HG03175 (cell line): ENCODE data around the gene ARHGAP12.
"Not testable (repeated sequence)": the region's sequence is repeated elsewhere in the genome, so short reads cannot be mapped to it uniquely, and the experiment has no call there.

Source experiments
- ATAC-seq: cut with Tn5 transposase; IDR thresholded peaks from one replicate; pipeline ENCODE4 v1.9.1; 2021; ENCODE audit warnings: mild to moderate bottlenecking, moderate library complexity; ENCODE audit not compliant: unreplicated experiment

The ARHGAP12 gene

GRCh38 chr10:31773749-31774298, 154.8 kb downstream of the ARHGAP12 start:
- no peak for ATAC-seq

GRCh38 chr10:31771331-31771831, 157.2 kb downstream of the ARHGAP12 start:
- no peak for ATAC-seq

GRCh38 chr10:31770307-31770902, 158.2 kb downstream of the ARHGAP12 start:
- ATAC-seq: peak; percentile 72

GRCh38 chr10:31769564-31769963, 159.1 kb downstream of the ARHGAP12 start:
- ATAC-seq: no peak

DNA sequence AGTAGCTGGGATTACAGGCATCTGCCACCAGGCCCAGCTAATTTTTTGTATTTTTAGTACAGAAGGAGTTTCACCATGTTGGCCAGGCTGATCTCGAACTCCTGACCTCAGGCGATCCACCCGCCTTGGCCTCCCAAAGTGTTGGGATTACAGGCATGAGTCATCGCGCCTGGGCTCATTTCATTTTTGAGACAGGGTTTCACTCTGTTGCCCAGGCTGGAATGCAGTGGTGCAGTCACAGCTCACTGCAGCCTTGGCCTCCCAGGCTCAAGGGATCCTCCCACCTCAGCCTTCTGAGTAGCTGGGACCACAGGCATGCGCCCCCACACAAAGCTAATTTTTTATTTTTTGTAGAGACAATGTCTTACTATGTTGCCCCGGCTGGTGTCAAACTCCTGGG, 159.7 kb downstream of the ARHGAP12 start:
- not testable (repeated sequence) for ATAC-seq

DNA sequence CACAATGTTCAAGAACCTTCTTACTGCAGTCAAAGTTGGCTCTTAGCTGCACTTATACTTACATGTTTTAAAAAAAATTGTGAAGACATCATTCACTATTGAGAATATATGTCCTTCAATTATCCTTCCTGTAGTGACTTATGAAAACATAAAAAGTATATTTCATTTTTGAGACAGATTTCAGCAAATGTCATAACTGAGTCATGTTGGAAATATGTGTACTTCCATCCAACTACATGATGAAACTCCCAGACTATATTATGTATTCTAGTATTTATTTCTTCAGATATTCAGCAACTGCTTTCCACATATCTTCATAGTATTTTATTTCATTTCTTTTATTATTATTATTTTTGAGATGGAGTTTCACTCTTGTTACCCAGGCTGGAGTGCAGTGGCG, 160.2 kb downstream of the ARHGAP12 start:
- no peak for ATAC-seq

- no peak for ATAC-seq
Observed at GRCh38 chr10:31765541-31765940, 163.1 kb downstream of the ARHGAP12 start.

DNA sequence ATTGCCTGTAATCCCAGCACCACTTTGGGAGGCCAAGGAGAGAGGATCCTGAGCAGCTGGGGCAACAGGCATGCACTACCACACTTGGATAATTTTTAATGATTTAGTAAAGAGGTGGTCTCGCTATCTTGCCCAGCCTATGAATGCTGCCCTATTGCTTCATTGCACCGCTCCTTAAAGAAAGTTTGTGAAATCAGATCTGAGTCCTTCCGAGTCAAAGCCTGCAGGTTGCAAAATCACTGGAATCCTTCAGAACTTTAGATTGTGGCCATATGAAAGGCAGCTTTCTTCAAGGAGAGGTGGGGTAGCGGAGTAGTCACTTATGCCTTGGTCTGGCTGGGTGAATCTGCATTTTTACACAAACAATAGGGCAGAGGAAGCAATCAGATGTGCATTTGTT, 166.3 kb downstream of the ARHGAP12 start:
- no peak for ATAC-seq

DNA sequence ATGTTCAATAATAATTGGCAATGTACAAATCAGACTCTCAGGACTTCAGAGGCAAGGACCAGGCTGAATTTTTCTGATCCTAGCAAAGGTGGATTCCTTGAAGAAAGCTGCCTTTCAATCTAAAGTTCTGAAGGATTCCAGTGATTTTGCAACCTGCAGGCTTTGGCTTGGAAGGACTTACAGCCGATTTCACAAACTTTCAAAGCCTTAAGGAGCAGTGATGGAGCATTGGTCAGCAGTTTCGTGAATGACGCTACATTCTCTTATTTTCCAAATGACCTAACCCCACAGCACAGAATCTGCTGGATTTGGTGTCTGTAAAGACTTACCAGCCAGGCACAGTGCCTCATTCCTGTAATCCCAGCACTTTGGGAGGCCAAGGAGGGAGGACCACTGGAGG, 167.5 kb downstream of the ARHGAP12 start:
- ATAC-seq: no peak

GRCh38 chr10:31760674-31761081, 168.0 kb downstream of the ARHGAP12 start:
- ATAC-seq: no peak

DNA sequence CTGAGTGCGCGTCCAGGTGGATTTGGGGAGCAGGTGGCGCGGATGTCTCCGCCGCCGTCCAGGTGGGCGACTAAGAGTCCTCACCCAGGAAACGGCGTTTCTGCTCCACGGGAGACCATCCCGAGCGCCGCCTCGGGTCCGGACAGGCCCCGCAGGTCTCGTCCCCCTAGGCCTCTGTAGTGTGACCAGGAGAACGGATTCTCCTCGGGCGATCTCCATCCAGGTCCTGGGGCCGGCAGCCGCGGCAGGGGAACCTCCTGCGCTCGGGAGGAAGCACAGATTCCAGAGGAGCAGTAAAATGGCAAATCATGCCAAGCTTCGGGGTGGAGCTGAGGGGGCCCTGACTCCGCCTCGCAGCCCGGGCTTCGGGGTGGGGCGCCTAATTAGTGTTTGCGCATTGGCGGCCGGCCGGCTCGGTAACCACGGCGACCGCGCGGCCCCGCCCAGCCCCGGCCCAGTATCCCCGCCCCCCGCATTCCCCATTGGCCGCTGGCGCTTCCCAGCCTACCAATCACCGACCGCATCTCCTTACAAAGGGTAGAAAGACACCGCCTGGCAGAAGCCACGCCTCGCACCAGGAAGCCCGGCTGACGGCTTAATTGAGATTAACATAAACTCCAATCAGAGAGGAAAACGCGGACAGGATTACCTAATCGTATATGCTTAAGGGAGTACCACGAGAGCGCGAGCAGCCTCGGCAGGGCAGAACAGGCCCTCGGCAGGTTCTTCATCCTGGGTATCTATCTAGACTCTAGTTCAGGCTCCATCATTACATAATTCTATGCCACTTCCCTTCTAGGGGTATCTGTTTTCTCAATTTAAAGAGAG, 168.6 kb downstream of the ARHGAP12 start:
- peak; percentile 91 for ATAC-seq

- no peak for ATAC-seq
Observed at GRCh38 chr10:31759124-31759798, 169.4 kb downstream of the ARHGAP12 start.

DNA sequence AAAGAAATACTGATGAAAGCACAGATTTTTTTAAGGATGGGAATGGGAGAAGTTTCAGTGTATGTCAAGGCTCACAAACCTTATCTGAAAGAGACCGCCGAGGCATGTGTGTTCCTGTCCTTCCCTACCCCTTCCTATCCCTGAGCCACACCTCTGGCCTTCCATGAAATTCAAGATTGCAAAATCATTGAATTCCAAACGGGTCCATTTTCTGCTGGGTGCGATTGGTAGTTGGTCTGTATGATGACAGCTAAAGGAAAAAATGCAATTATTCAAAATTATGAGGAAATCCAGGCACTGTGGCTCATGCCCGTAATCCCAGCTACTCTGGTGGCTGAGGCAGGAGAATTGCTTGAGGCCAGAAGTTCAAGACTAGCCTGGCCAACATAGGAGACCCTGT, 170.1 kb downstream of the ARHGAP12 start:
- ATAC-seq: no peak

- ATAC-seq: no peak
Observed at GRCh38 chr10:31757831-31758230, 170.8 kb downstream of the ARHGAP12 start.

GRCh38 chr10:31757386-31757791, 171.2 kb downstream of the ARHGAP12 start:
- ATAC-seq: no peak

GRCh38 chr10:31756729-31757110, 171.9 kb downstream of the ARHGAP12 start:
- ATAC-seq: no peak

- no peak for ATAC-seq
Observed at GRCh38 chr10:31756101-31756728, 172.4 kb downstream of the ARHGAP12 start.
